HCT116 (cell line): ENCODE data around the gene SMCO4. TPM values are rescaled to one million over a fixed set of nuclear protein-coding genes. Genes with fewer than 3 reads are reported as not detected.

Source experiments
- ATAC-seq: fragments of 200-7000 bp; cut with Tn5 transposase; 2 replicates; pipeline ENCODE4 v1.9.1; 2020; ENCODE audit warnings: mild to moderate bottlenecking, moderate library complexity
- BruUV-seq: library from RNA; stranded (reverse); fragments of 400-500 nt; replicated peaks from 2 replicates; lab custom pipeline; 2021; lab: Mats Ljungman, UMichigan
- CTCF ChIA-PET: fragments of 300-600 bp; sonication (Branson Sonifier 250); formaldehyde crosslinking; loops from one replicate; lab custom pipeline; 2021; ENCODE audit warnings: antibody characterized with exemption; lab: Charles Lee
- POLR2A ChIA-PET: fragments of 300-600, 350-600 bp; sonication (Branson Sonifier 250); formaldehyde crosslinking; loops from one replicate; lab custom pipeline; 2021; ENCODE audit warnings: antibody characterized with exemption; lab: Charles Lee
- RAD21 ChIA-PET, 2 experiments: fragments of 300-600 bp; sonication (Branson Sonifier 250); formaldehyde crosslinking; loops; one replicate each; lab custom pipeline; 2023; ENCODE audit warnings: low total read pairs in 2 of 2; ENCODE audit not compliant: uncharacterized antibody in 2 of 2, unreplicated experiment in 2 of 2, low non-redundant PET in 1 of 2; lab: Charles Lee
- DNase-seq: peaks from one replicate; pipeline ENCODE4 v3.0.0-alpha.2; 2010; ENCODE audit warnings: low read depth, low spot score
- H2AFZ ChIP-seq: fragments of 200-600 bp; shearing (Covaris generic), sonication (generic); 2 replicates; pipeline ENCODE4 v1.6.1; 2017; ENCODE audit warnings: low read depth, mixed run types, mixed read lengths, antibody characterized with exemption, low read length; ENCODE audit not compliant: poor library complexity, severe bottlenecking
- H3K27ac ChIP-seq: 2 replicates; pipeline ENCODE4 v1.5.1; 2012; ENCODE audit warnings: low read depth, low read length
- H3K27me3 ChIP-seq: fragments of 200-600 bp; sonication (generic); 2 replicates; pipeline ENCODE4 v1.6.1; 2016; ENCODE audit warnings: mixed run types, low read length, mixed read lengths; ENCODE audit not compliant: insufficient read depth
- H3K36me3 ChIP-seq, 2 experiments: fragments of 200-500 bp in 1 of 2; fragments of 200-600 bp in 1 of 2; sonication (Bioruptor generic) in 1 of 2; sonication (generic) in 1 of 2; 2 replicates each; pipeline versions ENCODE4 v1.5.1 to v1.6.1; 2014 to 2016; ENCODE audit warnings: low read length in 2 of 2, inconsistent platforms in 1 of 2, mixed read lengths in 1 of 2, mixed run types in 1 of 2; ENCODE audit not compliant: insufficient read depth in 2 of 2, control insufficient read depth in 1 of 2
- H3K4me1 ChIP-seq, 2 experiments: fragments of 200-600 bp in 1 of 2; sonication (generic) in 1 of 2; 2 replicates each; pipeline versions ENCODE4 v1.5.1 to v1.6.1; 2012 to 2017; ENCODE audit warnings: low read length in 2 of 2, inconsistent platforms in 1 of 2, mild to moderate bottlenecking in 1 of 2, mixed read lengths in 1 of 2, mixed run types in 1 of 2, moderate library complexity in 1 of 2; ENCODE audit not compliant: insufficient read depth in 2 of 2, control insufficient read depth in 1 of 2
- H3K4me2 ChIP-seq: fragments of 200-600 bp; sonication (generic); 2 replicates; pipeline ENCODE4 v1.6.1; 2017; ENCODE audit warnings: mixed run types, low read length, mixed read lengths
- H3K4me3 ChIP-seq, 2 experiments: fragments of 200-600 bp in 1 of 2; sonication (generic) in 1 of 2; replicated peaks in 1 of 2; 2 replicates each; pipeline ENCODE4 v1.5.1; 2011 to 2016; ENCODE audit warnings: low read length in 2 of 2, control low read depth in 1 of 2, low read depth in 1 of 2, mild to moderate bottlenecking in 1 of 2, mixed read lengths in 1 of 2, mixed run types in 1 of 2
- H3K79me2 ChIP-seq: fragments of 200-600 bp; sonication (generic); 2 replicates; pipeline ENCODE4 v1.6.1; 2017; ENCODE audit warnings: mild to moderate bottlenecking, mixed run types, low read length, moderate library complexity, mixed read lengths; ENCODE audit not compliant: insufficient read depth
- H3K9ac ChIP-seq: fragments of 200-600 bp; sonication (generic); 2 replicates; pipeline ENCODE4 v1.6.1; 2016; ENCODE audit warnings: low read length, mixed read lengths
- H3K9me2 ChIP-seq: fragments of 200-600 bp; sonication (generic), shearing (Covaris generic); 2 replicates; pipeline ENCODE4 v1.6.1; 2017; ENCODE audit warnings: mixed run types, mild to moderate bottlenecking, moderate library complexity; ENCODE audit not compliant: insufficient read depth
- H3K9me3 ChIP-seq, 2 experiments: fragments of 200-500 bp in 1 of 2; fragments of 200-600 bp in 1 of 2; sonication (Bioruptor generic) in 1 of 2; sonication (generic) in 1 of 2; 2 replicates each; pipeline ENCODE4 v1.6.1; 2014 to 2017; ENCODE audit warnings: low read length in 2 of 2, mixed read lengths in 2 of 2, inconsistent platforms in 1 of 2, low read depth in 1 of 2, mild to moderate bottlenecking in 1 of 2, mixed run types in 1 of 2, moderate library complexity in 1 of 2; ENCODE audit not compliant: control insufficient read depth in 1 of 2, insufficient read depth in 1 of 2
- H4K20me1 ChIP-seq: fragments of 200-600 bp; sonication (generic), shearing (Covaris generic); 2 replicates; pipeline ENCODE4 v1.6.1; 2017; ENCODE audit warnings: mixed run types, mild to moderate bottlenecking, moderate library complexity; ENCODE audit not compliant: insufficient read depth
- CBX3 ChIP-seq: IDR thresholded peaks from 2 replicates; pipeline ENCODE4 v1.6.1; 2012; ENCODE audit warnings: low read depth
- EGR1 ChIP-seq: IDR thresholded peaks from 2 replicates; pipeline ENCODE4 v1.6.1; 2012; ENCODE audit warnings: low read depth
- ELF1 ChIP-seq: IDR thresholded peaks from 2 replicates; pipeline ENCODE4 v1.6.1; 2012; ENCODE audit warnings: low read depth, borderline replicate concordance
- EZH2 ChIP-seq: fragments of 200-600 bp; sonication (generic); IDR thresholded peaks from 2 replicates; pipeline ENCODE4 v1.6.1; 2017; ENCODE audit warnings: antibody characterized with exemption, mixed run types
- EZH2phosphoT487 ChIP-seq: fragments of 200-600 bp; IDR thresholded peaks from 2 replicates; pipeline ENCODE4 v1.6.1; 2018; ENCODE audit warnings: antibody characterized with exemption, borderline replicate concordance
- FOSL1 ChIP-seq: IDR thresholded peaks from 2 replicates; pipeline ENCODE4 v1.6.1; 2012; ENCODE audit warnings: low read depth
- JUND ChIP-seq: IDR thresholded peaks from 2 replicates; pipeline ENCODE4 v1.6.1; 2012
- POLR2A ChIP-seq: IDR thresholded peaks from 2 replicates; pipeline ENCODE4 v1.7.0; 2011; ENCODE audit warnings: borderline replicate concordance; ENCODE audit not compliant: insufficient read depth, insufficient read length; ENCODE audit errors: extremely low read depth
- POLR2AphosphoS5 ChIP-seq: IDR thresholded peaks from 2 replicates; pipeline ENCODE4 v1.6.1; 2011; ENCODE audit warnings: mild to moderate bottlenecking, low read depth, low read length, moderate library complexity
- RAD21 ChIP-seq: IDR thresholded peaks from 2 replicates; pipeline ENCODE4 v1.6.1; 2012; ENCODE audit warnings: low read depth, mild to moderate bottlenecking
- SP1 ChIP-seq: IDR thresholded peaks from 2 replicates; pipeline ENCODE4 v1.6.1; 2012; ENCODE audit warnings: low read depth
- SRF ChIP-seq: IDR thresholded peaks from 2 replicates; pipeline ENCODE4 v1.6.1; 2012; ENCODE audit warnings: low read depth
- TCF7L2 ChIP-seq: IDR thresholded peaks from 2 replicates; pipeline ENCODE4 v1.7.0; 2011; ENCODE audit warnings: borderline replicate concordance, inconsistent platforms; ENCODE audit not compliant: insufficient read depth, insufficient read length; ENCODE audit errors: extremely low read depth
- YY1 ChIP-seq: IDR thresholded peaks from 2 replicates; pipeline ENCODE4 v1.6.1; 2011; ENCODE audit warnings: low read length, low read depth, moderate library complexity, mild to moderate bottlenecking; ENCODE audit not compliant: insufficient replicate concordance; ENCODE audit errors: extremely low read depth
- ZFX ChIP-seq: fragments of 450-650 bp; IDR thresholded peaks from 2 replicates; pipeline ENCODE4 v1.6.1; 2017
- intact Hi-C: fragments of 100-400 bp; cut with micrococcal nuclease; formaldehyde crosslinking; loops from 2 replicates; pipeline ENCODE4 v1.10.0; 2022
- total RNA-seq: library from RNA; stranded (reverse); gene quantifications from one replicate; pipeline ENCODE4 v1.2.1, GENCODE V29; 2021; ENCODE audit not compliant: unreplicated experiment
- TF ChIP-seq, protein P1 (sequence below), 3 experiments: fragments of 200-600 bp in 1 of 3; sonication (generic) in 1 of 3; IDR thresholded peaks in 2 of 3; conservative IDR thresholded peaks in 1 of 3; 2 replicates each; pipeline ENCODE4 v1.5.1; 2012 to 2017; ENCODE audit warnings: low read depth in 2 of 3, low read length in 2 of 3, antibody characterized with exemption in 1 of 3, borderline replicate concordance in 1 of 3, control low read depth in 1 of 3, mild to moderate bottlenecking in 1 of 3, mixed read lengths in 1 of 3, mixed run types in 1 of 3, moderate library complexity in 1 of 3; ENCODE audit not compliant: insufficient read depth in 1 of 3
- TF ChIP-seq, protein P2 (sequence below): IDR thresholded peaks from 2 replicates; pipeline ENCODE4 v1.6.1; 2012
- TF ChIP-seq, protein P3 (sequence below): IDR thresholded peaks from 2 replicates; pipeline ENCODE4 v1.6.1; 2011; ENCODE audit warnings: mild to moderate bottlenecking, low read length, moderate library complexity; ENCODE audit not compliant: insufficient replicate concordance; ENCODE audit errors: extremely low read depth

SMCO4 gene
- total RNA-seq, 1 experiment from 2014 or later = 23.1 TPM

DNA sequence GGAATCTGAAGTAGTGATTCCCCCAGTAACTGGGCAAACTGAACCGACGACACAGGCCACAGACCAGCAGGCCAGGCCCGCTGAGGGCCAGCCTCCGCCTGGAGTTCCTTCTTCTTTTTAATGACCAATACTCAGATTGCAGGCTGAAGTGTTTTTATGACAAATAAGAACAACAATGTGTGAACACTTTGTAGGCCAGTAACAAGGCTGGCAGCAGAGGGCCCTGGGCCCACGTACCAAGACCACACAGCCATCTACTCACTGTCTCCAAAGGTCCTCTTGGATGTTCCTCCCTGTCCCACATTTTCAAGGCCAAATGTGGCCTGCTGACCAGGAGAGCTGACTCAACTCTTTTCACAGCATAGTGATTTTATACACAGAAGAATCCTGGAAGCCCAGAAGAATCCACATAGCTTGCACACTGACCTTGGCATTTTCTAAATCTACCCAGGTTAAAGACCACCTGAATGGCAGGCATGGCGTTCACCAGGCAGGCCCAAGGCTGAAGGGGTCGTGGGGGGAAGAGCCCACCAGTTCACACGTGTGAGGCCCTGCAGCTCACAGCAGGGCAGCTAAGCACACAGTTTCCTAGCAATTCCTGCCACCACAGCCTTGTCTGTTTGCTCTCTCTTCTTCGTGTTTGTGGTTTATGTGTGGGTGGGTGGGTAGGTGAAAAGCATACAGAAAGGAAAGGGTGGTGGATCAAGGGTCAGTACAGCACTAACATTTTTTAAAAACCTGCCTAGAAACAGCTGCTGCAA, 13.3 kb downstream of the SMCO4 start:
- TF ChIP-seq EZH2phosphoT487 (no peak), TCF7L2 (no peak), CBX3 (no peak), SRF (no peak), FOSL1 (no peak), ELF1 (no peak), JUND (no peak), ZFX (no peak), RAD21 (no peak), POLR2A (no peak), EGR1 (no peak), EZH2 (no peak), SP1 (no peak), POLR2AphosphoS5 (no peak), YY1 (no peak)
- TF ChIP-seq, protein P1, sequence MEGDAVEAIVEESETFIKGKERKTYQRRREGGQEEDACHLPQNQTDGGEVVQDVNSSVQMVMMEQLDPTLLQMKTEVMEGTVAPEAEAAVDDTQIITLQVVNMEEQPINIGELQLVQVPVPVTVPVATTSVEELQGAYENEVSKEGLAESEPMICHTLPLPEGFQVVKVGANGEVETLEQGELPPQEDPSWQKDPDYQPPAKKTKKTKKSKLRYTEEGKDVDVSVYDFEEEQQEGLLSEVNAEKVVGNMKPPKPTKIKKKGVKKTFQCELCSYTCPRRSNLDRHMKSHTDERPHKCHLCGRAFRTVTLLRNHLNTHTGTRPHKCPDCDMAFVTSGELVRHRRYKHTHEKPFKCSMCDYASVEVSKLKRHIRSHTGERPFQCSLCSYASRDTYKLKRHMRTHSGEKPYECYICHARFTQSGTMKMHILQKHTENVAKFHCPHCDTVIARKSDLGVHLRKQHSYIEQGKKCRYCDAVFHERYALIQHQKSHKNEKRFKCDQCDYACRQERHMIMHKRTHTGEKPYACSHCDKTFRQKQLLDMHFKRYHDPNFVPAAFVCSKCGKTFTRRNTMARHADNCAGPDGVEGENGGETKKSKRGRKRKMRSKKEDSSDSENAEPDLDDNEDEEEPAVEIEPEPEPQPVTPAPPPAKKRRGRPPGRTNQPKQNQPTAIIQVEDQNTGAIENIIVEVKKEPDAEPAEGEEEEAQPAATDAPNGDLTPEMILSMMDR (IDR thresholded peaks at IDR 0.05 in 2 of 3, conservative IDR thresholded peaks at IDR 0.05 in 1 of 3; ENCODE audit: borderline replicate concordance in 1 of 3, insufficient read depth in 1 of 3, low read depth in 2 of 3, low read length in 2 of 3) = no peak
- TF ChIP-seq, protein P2, sequence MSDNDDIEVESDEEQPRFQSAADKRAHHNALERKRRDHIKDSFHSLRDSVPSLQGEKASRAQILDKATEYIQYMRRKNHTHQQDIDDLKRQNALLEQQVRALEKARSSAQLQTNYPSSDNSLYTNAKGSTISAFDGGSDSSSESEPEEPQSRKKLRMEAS = no peak
- TF ChIP-seq, protein P3, sequence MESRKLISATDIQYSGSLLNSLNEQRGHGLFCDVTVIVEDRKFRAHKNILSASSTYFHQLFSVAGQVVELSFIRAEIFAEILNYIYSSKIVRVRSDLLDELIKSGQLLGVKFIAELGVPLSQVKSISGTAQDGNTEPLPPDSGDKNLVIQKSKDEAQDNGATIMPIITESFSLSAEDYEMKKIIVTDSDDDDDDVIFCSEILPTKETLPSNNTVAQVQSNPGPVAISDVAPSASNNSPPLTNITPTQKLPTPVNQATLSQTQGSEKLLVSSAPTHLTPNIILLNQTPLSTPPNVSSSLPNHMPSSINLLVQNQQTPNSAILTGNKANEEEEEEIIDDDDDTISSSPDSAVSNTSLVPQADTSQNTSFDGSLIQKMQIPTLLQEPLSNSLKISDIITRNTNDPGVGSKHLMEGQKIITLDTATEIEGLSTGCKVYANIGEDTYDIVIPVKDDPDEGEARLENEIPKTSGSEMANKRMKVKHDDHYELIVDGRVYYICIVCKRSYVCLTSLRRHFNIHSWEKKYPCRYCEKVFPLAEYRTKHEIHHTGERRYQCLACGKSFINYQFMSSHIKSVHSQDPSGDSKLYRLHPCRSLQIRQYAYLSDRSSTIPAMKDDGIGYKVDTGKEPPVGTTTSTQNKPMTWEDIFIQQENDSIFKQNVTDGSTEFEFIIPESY = no peak
- Histone ChIP-seq H3K9ac (no peak overlapping the region), H3K4me3 (no peak overlapping the region), H3K27me3 (no peaks in the 10 kb centered on the region), H3K9me2 (no peaks in the 10 kb centered on the region), H3K4me1 (peaks cover 0 to 5% of the 10 kb centered on the region in 2 experiments; a peak in 3 of 4 replicates), H3K4me2 (no peak overlapping the region), H4K20me1 (no peaks in the 10 kb centered on the region), H3K79me2 (no peaks in the 10 kb centered on the region), H3K27ac (no peak overlapping the region), H3K36me3 (no peaks in the 10 kb centered on the region), H3K9me3 (no peaks in the 10 kb centered on the region), H2AFZ (no peak overlapping the region)
- CTCF ChIA-PET = no interaction called here
- intact Hi-C loops = no loop called here
- DNase-seq (no peak), ATAC-seq (no peak)
- RAD21 ChIA-PET = no interaction called here
- POLR2A ChIA-PET = interaction anchor here (1.7 kb wide), 1 partner anchor 12 kb away, joined by 6 read pairs; no protein-coding TSS in a partner anchor
- no TSS peak for BruUV-seq
